GM18508 (cell line): Measurements from ENCODE around the gene OR10S1.
"Not testable (repeated sequence)": the region's sequence is repeated elsewhere in the genome, so short reads cannot be mapped to it uniquely, and the experiment has no call there.

Experiments
- ATAC-seq: cut with Tn5 transposase; IDR thresholded peaks from one replicate; pipeline ENCODE4 v1.9.1; 2021; ENCODE audit warnings: moderate number of reproducible peaks; ENCODE audit not compliant: insufficient read depth, unreplicated experiment

The OR10S1 gene

GRCh38 chr11:123977731-123978347 lies at the start of gene OR10S1:
OR10S1 (minus strand) TSS chr11:123977781; CDS start chr11:123977664, 117 bp downstream.
- no peak for ATAC-seq

GRCh38 chr11:124026498-124026897 lies 48.9 kb upstream of the OR10S1 start, which contains the start of gene OR10G8:
OR10G8 (plus strand) TSS chr11:124026798; CDS start chr11:124029623, 2,825 bp downstream.
- no peak for ATAC-seq

- ATAC-seq, result not testable (repeated sequence)
These were observed 38.3 kb upstream of the OR10S1 start for GRCh38 chr11:124015837-124016236.

- no peak for ATAC-seq
These were observed 35.1 kb upstream of the OR10S1 start, which contains the start of gene OR10G4 for GRCh38 chr11:124012697-124013096. OR10G4 (plus strand) TSS chr11:124012997; CDS start chr11:124015575, 2,578 bp downstream.

GRCh38 chr11:123995119-123995518 lies 17.5 kb upstream of the OR10S1 start, which contains the start of gene OR10G6:
OR10G6 (minus strand) TSS chr11:123995161; CDS start chr11:123995161, 0 bp downstream.
- ATAC-seq, result no peak

- ATAC-seq, result no peak
These were observed 1.7 kb upstream of the OR10S1 start for GRCh38 chr11:123979311-123979710.

- ATAC-seq, result no peak
These were observed 616 bp downstream of the OR10S1 start for GRCh38 chr11:123976770-123977560.

- ATAC-seq, result no peak
These were observed 3.8 kb downstream of the OR10S1 start for GRCh38 chr11:123973816-123974215.

- ATAC-seq, result no peak
These were observed 20.8 kb downstream of the OR10S1 start for GRCh38 chr11:123956752-123957151.

GRCh38 chr11:123945132-123945531 lies 32.4 kb downstream of the OR10S1 start:
- no peak for ATAC-seq

- no peak for ATAC-seq
These were observed 33.8 kb downstream of the OR10S1 start, which contains the start of gene OR6T1 for GRCh38 chr11:123943738-123944137. OR6T1 (minus strand) TSS chr11:123943838; CDS start chr11:123943838, 0 bp downstream.

GRCh38 chr11:123942413-123942812 lies 35.2 kb downstream of the OR10S1 start:
- ATAC-seq, result no peak

GRCh38 chr11:123939317-123939716 lies 38.3 kb downstream of the OR10S1 start, which contains the start of gene OR4D5:
OR4D5 (plus strand) TSS chr11:123939617; CDS start chr11:123939617, 0 bp downstream.
- ATAC-seq, result no peak
